Panc1 (cell line): ENCODE measurements around the gene GIN1.

ENCODE experiments used
- REST ChIP-seq, 2 experiments: IDR thresholded peaks; 2 replicates each; pipeline ENCODE4 v1.6.1; 2011 to 2012; ENCODE audit warnings: low read depth in 2 of 2, control low read depth in 1 of 2, low read length in 1 of 2, mild to moderate bottlenecking in 1 of 2, moderate library complexity in 1 of 2; ENCODE audit not compliant: insufficient read depth in 1 of 2
- TF ChIP-seq, protein P1 (sequence below): fragments of 450-650 bp; IDR thresholded peaks from 2 replicates; pipeline ENCODE4 v1.5.1; 2017; ENCODE audit warnings: mild to moderate bottlenecking

DNA sequence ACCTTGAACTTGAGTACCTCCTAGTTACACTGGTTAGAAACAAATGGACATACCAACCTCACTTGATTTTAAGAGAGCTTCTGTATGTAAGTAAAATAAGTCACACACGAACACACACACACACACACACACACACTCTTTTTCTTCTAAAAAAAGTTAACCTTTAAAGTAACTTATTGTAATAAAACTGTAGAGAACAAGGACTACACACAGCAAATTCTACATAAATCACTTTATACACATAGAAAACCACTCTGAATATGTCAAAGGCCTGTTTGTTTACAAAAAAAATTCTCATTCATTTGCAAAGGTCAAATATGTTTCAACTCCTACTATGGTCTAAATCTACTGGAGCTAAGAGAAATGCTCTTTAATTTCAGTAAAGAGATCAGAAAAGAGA lies 29.1 kb downstream of the GIN1 start:
- TF ChIP-seq, protein P1, sequence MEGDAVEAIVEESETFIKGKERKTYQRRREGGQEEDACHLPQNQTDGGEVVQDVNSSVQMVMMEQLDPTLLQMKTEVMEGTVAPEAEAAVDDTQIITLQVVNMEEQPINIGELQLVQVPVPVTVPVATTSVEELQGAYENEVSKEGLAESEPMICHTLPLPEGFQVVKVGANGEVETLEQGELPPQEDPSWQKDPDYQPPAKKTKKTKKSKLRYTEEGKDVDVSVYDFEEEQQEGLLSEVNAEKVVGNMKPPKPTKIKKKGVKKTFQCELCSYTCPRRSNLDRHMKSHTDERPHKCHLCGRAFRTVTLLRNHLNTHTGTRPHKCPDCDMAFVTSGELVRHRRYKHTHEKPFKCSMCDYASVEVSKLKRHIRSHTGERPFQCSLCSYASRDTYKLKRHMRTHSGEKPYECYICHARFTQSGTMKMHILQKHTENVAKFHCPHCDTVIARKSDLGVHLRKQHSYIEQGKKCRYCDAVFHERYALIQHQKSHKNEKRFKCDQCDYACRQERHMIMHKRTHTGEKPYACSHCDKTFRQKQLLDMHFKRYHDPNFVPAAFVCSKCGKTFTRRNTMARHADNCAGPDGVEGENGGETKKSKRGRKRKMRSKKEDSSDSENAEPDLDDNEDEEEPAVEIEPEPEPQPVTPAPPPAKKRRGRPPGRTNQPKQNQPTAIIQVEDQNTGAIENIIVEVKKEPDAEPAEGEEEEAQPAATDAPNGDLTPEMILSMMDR: no peak
- no peak for TF ChIP-seq REST (IDR thresholded peaks at IDR 0.05; ENCODE audit: insufficient read depth in 1 of 2, low read depth in 2 of 2, low read length in 1 of 2)
